ENCODE data around the gene GRPEL1. TPM values are rescaled to one million over a fixed set of nuclear protein-coding genes. Genes with fewer than 3 reads are reported as not detected.

GRPEL1 gene
- total RNA-seq, 1 experiment from 2014 or later, result 40.7 TPM

DNA sequence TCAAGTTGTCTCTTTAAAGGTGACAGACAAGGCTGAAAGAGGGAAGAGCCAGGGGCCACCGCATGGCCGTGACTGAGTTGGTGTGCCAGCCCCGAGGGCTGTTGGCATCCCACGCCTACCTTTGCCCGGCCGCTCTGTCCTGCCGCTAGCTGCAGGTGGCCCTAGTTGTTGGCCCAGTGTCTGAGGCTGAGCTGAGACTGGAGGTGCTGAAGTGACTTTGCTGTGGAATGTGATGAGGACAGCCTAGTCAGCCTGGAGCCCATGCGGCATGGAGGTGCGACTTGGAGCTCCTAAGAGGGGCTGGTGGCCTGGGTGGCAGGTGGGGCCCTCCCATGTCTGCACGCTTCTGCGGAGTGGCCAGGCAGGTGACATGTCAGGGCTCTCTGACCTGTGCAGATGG lies 18.1 kb downstream of the GRPEL1 start:
- H3K27me3 ChIP-seq (ENCODE audit: insufficient read depth, low read length), result no peaks in the 10 kb centered on the region
- peaks cover 4% of the 10 kb centered on the region for H3K79me1 ChIP-seq (ENCODE audit: insufficient read depth, low read depth, low read length, poor library complexity, severe bottlenecking)
- H3K9me3 ChIP-seq (ENCODE audit: control insufficient read depth, low read depth, low read length), result no peaks in the 10 kb centered on the region
- TF ChIP-seq, protein P1, sequence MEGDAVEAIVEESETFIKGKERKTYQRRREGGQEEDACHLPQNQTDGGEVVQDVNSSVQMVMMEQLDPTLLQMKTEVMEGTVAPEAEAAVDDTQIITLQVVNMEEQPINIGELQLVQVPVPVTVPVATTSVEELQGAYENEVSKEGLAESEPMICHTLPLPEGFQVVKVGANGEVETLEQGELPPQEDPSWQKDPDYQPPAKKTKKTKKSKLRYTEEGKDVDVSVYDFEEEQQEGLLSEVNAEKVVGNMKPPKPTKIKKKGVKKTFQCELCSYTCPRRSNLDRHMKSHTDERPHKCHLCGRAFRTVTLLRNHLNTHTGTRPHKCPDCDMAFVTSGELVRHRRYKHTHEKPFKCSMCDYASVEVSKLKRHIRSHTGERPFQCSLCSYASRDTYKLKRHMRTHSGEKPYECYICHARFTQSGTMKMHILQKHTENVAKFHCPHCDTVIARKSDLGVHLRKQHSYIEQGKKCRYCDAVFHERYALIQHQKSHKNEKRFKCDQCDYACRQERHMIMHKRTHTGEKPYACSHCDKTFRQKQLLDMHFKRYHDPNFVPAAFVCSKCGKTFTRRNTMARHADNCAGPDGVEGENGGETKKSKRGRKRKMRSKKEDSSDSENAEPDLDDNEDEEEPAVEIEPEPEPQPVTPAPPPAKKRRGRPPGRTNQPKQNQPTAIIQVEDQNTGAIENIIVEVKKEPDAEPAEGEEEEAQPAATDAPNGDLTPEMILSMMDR (conservative IDR thresholded peaks at IDR 0.05), result no peak
- H2BK5ac ChIP-seq (ENCODE audit: insufficient read length, low read length), result no peak overlapping the region
- H3K27ac Mint-ChIP-seq, result no peak overlapping the region; a peak in 1 of 7 replicates
- no peak overlapping the region; the same call in 1 of the 2 replicates for H3K14ac ChIP-seq (ENCODE audit: insufficient read depth, low read length)
- H2BK120ac ChIP-seq (ENCODE audit: low read depth, low read length, poor library complexity, severe bottlenecking), result no peak overlapping the region
- no peak overlapping the region for H3K9ac ChIP-seq (ENCODE audit: extremely low read depth, insufficient read length, low read length)
- H3K23me2 ChIP-seq (ENCODE audit: insufficient read length, low read depth, low read length, poor library complexity, severe bottlenecking), result no peaks in the 10 kb centered on the region
- no peaks in the 10 kb centered on the region for H4K20me1 ChIP-seq (ENCODE audit: control insufficient read depth, insufficient read depth, insufficient read length)
- DNase-seq, result no peak
- no peak overlapping the region for H4K8ac ChIP-seq (replicated peaks; ENCODE audit: insufficient read length, low read depth, low read length)
- no peak overlapping the region for H3K23ac ChIP-seq (ENCODE audit: insufficient read length, low read depth, low read length)
- H2AK5ac ChIP-seq (ENCODE audit: insufficient read length, low read length), result no peak overlapping the region
- H3K36me3 Mint-ChIP-seq (ENCODE audit: insufficient read depth in 1 of 3, low read depth in 3 of 3), result peaks cover 4 to 8% (median 7%) of the 10 kb centered on the region in 3 experiments; a peak in 6 of 7 replicates
- H3K79me2 ChIP-seq (ENCODE audit: insufficient read depth, low read length), result peaks cover 10% of the 10 kb centered on the region
- H2BK20ac ChIP-seq (ENCODE audit: low read depth, low read length, poor library complexity, severe bottlenecking), result no peak overlapping the region
- no peak overlapping the region for H3K4ac ChIP-seq (ENCODE audit: low read depth, low read length)
- no peak overlapping the region for H3K4me2 ChIP-seq (ENCODE audit: insufficient read depth, insufficient read length, low read length)
- H2BK15ac ChIP-seq (ENCODE audit: low read depth, low read length), result no peak overlapping the region
- no peak overlapping the region for H3K4me3 Mint-ChIP-seq
- H3K4me1 ChIP-seq (ENCODE audit: insufficient read depth, low read length), result no peaks in the 10 kb centered on the region
- H4K5ac ChIP-seq (ENCODE audit: insufficient read length, low read depth, low read length), result no peak overlapping the region
- H3K9me3 Mint-ChIP-seq, result no peaks in the 10 kb centered on the region
- no CpG with 5 or more reads among the region's 11 CpGs for WGBS (ENCODE audit: extremely low coverage, insufficient read length, low lambda C conversion rate)
- no peak overlapping the region for H3K18ac ChIP-seq (ENCODE audit: insufficient read length, low read depth, low read length)
- H3K27ac ChIP-seq (ENCODE audit: insufficient read length, low read depth, low read length), result no peak overlapping the region
- H4K91ac ChIP-seq (ENCODE audit: insufficient read length, low read depth, low read length), result no peak overlapping the region
- no peak overlapping the region for H2AFZ ChIP-seq (ENCODE audit: low read length)
- H3K27me3 Mint-ChIP-seq (ENCODE audit: low read depth), result peaks cover under 1% of the 10 kb centered on the region; the same call in 1 of the 2 replicates
- H3K56ac ChIP-seq (ENCODE audit: insufficient read length, low read depth, low read length), result no peak overlapping the region
- no peak overlapping the region for H3T11ph ChIP-seq (ENCODE audit: low read length)
- no peak overlapping the region for H2BK12ac ChIP-seq (ENCODE audit: insufficient read length, low read depth, low read length)
- peaks cover 19 to 27% of the 10 kb centered on the region in 2 experiments for H3K4me1 Mint-ChIP-seq

Data from H9 (cell line).